Anterior cingulate cortex (tissue), 58 donors: ENCODE measurements around the gene KAZN.

ENCODE experiments used
- DNase-seq, 58 donors: peaks; one replicate each; lab custom pipeline; 2025; lab: John Stamatoyannopoulos, UW

The KAZN gene

GRCh38 chr1:14936815-14937214 is 338.3 kb downstream of the KAZN start:
- no peak for DNase-seq

GRCh38 chr1:14937288-14937949 is 338.9 kb downstream of the KAZN start:
- peak in 1 of 58 donors; percentile 16 for DNase-seq

GRCh38 chr1:14939527-14940284 is 341.2 kb downstream of the KAZN start:
- no peak for DNase-seq

GRCh38 chr1:14940285-14940870 is 341.9 kb downstream of the KAZN start:
- no peak for DNase-seq

- peak in 1 of 58 donors; percentile 17 for DNase-seq
Observed at GRCh38 chr1:14941864-14942263, 343.4 kb downstream of the KAZN start.

- peak in 40 of 58 donors; percentile 14 to 75 (median 57) for DNase-seq
Observed at GRCh38 chr1:14944471-14944985, 346.0 kb downstream of the KAZN start.

GRCh38 chr1:14945132-14946010 is 346.9 kb downstream of the KAZN start:
- DNase-seq, result peak in 41 of 58 donors; percentile 27 to 80 (median 54)

- DNase-seq, result no peak
Observed at GRCh38 chr1:14946011-14946359, 347.5 kb downstream of the KAZN start.

GRCh38 chr1:14946684-14947238 is 348.3 kb downstream of the KAZN start:
- DNase-seq, result no peak

- no peak for DNase-seq
Observed at GRCh38 chr1:14947421-14947820, 348.9 kb downstream of the KAZN start.

GRCh38 chr1:14948112-14948652 is 349.7 kb downstream of the KAZN start:
- DNase-seq, result no peak

- DNase-seq, result no peak
Observed at GRCh38 chr1:14949270-14949835, 350.9 kb downstream of the KAZN start.

- DNase-seq, result peak in 1 of 58 donors; percentile 11
Observed at GRCh38 chr1:14949836-14950713, 351.6 kb downstream of the KAZN start.

GRCh38 chr1:14951766-14952165 is 353.3 kb downstream of the KAZN start:
- DNase-seq, result no peak

- DNase-seq, result no peak
Observed at GRCh38 chr1:14952626-14953314, 354.3 kb downstream of the KAZN start.

GRCh38 chr1:14954210-14954609 is 355.7 kb downstream of the KAZN start:
- DNase-seq, result no peak

- no peak for DNase-seq
Observed at GRCh38 chr1:14954930-14955329, 356.4 kb downstream of the KAZN start.

GRCh38 chr1:14955402-14955801 is 356.9 kb downstream of the KAZN start:
- DNase-seq, result no peak
